ENCODE measurements around the gene ICOSLG.
"Not testable (repeated sequence)": the region's sequence is repeated elsewhere in the genome, so short reads cannot be mapped to it uniquely, and the experiment has no call there.

The ICOSLG gene

GRCh38 chr21:44176127-44176526, 64.6 kb downstream of the ICOSLG start:
- H3K4me3 ChIP-seq (ENCODE audit: low read depth, low read length); DNase-seq (ENCODE audit: low read depth): not testable (repeated sequence)

GRCh38 chr21:44175189-44175588, 65.6 kb downstream of the ICOSLG start:
- H3K4me3 ChIP-seq (ENCODE audit: low read depth, low read length); DNase-seq (ENCODE audit: low read depth): not testable (repeated sequence)
